K562 (cell line): ENCODE measurements around the gene SOX12. TPM values are rescaled to one million over a fixed set of nuclear protein-coding genes. Genes with fewer than 3 reads are reported as not detected.

Experiments used
- AFF1 ChIP-seq, 2 experiments: fragments of 450-650 bp; IDR thresholded peaks; 2 replicates each; pipeline ENCODE4 v1.6.1; 2018; ENCODE audit warnings: mild to moderate bottlenecking in 2 of 2, low read depth in 1 of 2; ENCODE audit not compliant: partially characterized antibody in 2 of 2
- ATF1 ChIP-seq, 2 experiments: fragments of 450-650 bp in 1 of 2; IDR thresholded peaks; 2 replicates each; pipeline ENCODE4 v1.6.1; 2016; ENCODE audit warnings: missing compliant biosample characterization in 1 of 2, missing genetic modification characterization in 1 of 2
- ESRRA ChIP-seq: fragments of 450-650 bp; IDR thresholded peaks from 2 replicates; pipeline ENCODE4 v1.6.1; 2014; ENCODE audit warnings: low read depth, mild to moderate bottlenecking, moderate library complexity, borderline replicate concordance
- ETV1 ChIP-seq: fragments of 450-650 bp; conservative IDR thresholded peaks from 2 replicates; pipeline ENCODE4 v1.6.1; 2016; ENCODE audit warnings: missing genetic modification characterization, control low read depth, low read depth, missing compliant biosample characterization
- GATAD2A ChIP-seq: fragments of 450-650 bp; IDR thresholded peaks from 2 replicates; pipeline ENCODE4 v1.6.1; 2017
- GTF3C2 ChIP-seq: IDR thresholded peaks from 3 replicates; pipeline ENCODE4 v1.6.1; 2011; ENCODE audit warnings: borderline replicate concordance, mild to moderate bottlenecking, moderate library complexity; ENCODE audit not compliant: insufficient read length; ENCODE audit errors: extremely low read depth
- HMGN3 ChIP-seq: IDR thresholded peaks from 2 replicates; pipeline ENCODE4 v1.6.1; 2011; ENCODE audit warnings: borderline replicate concordance, low read depth, mild to moderate bottlenecking, mixed read lengths, low read length; ENCODE audit not compliant: insufficient read length; ENCODE audit errors: extremely low read depth
- HNRNPLL ChIP-seq: fragments of 200-400 bp; formaldehyde crosslinking; IDR thresholded peaks from 2 replicates; pipeline ENCODE4 v1.6.1; 2017; ENCODE audit warnings: low read length, low read depth, mild to moderate bottlenecking; ENCODE audit not compliant: poor library complexity, severe bottlenecking
- PKNOX1 ChIP-seq: fragments of 450-650 bp; IDR thresholded peaks from 2 replicates; pipeline ENCODE4 v1.6.1; 2016
- RBM22 ChIP-seq: fragments of 200-400 bp; formaldehyde crosslinking; IDR thresholded peaks from 2 replicates; pipeline ENCODE4 v1.6.1; 2018; ENCODE audit warnings: low read length, low read depth; ENCODE audit not compliant: poor library complexity, severe bottlenecking
- STAT5B ChIP-seq: fragments of 250-450 bp; sonication (Bioruptor Pico); IDR thresholded peaks from 2 replicates; pipeline ENCODE4 v1.8.0; 2021; ENCODE audit warnings: mild to moderate bottlenecking, inconsistent platforms
- TOE1 ChIP-seq, 2 experiments: fragments of 450-650 bp in 1 of 2; sonication (generic) in 1 of 2; formaldehyde crosslinking in 1 of 2; IDR thresholded peaks; 2 replicates each; pipeline versions ENCODE4 v1.7.1 to v1.8.0; 2016 to 2022; ENCODE audit warnings: borderline replicate concordance in 2 of 2, mild to moderate bottlenecking in 2 of 2, antibody characterized with exemption in 1 of 2, inconsistent platforms in 1 of 2, low read depth in 1 of 2, missing genetic modification reagents in 1 of 2, moderate library complexity in 1 of 2
- ZBTB33 ChIP-seq: sonication (generic); formaldehyde crosslinking; IDR thresholded peaks from 2 replicates; pipeline ENCODE4 v1.8.1; 2023; ENCODE audit warnings: mild to moderate bottlenecking, missing genetic modification reagents
- ZC3H11A ChIP-seq: IDR thresholded peaks from 2 replicates; pipeline ENCODE4 v1.6.1; 2012; ENCODE audit warnings: low read depth, low read length, improper control_type of control experiment
- polyA plus RNA-seq, 8 experiments: library from polyadenylated mRNA; depleted of rRNA in 4 of 8; stranded (reverse) in 5 of 8; unstranded in 3 of 8; fragments of >200 nt; fragmentation: Nextera tagmentation in 2 of 8; fragmentation: Illumina TruSeq in 1 of 8; extraction: Ambion mirVana in 2 of 8; extraction: Trizol in 1 of 8; gene quantifications; 2 replicates each; pipeline versions ENCODE4 v1.2.1 to v1.2.3, GENCODE V29; 2011 to 2014; ENCODE audit warnings: inconsistent platforms in 1 of 8, missing spikeins in 1 of 8
- total RNA-seq, 7 experiments: library from RNA; depleted of rRNA in 6 of 7; stranded (reverse); fragments of >200 nt in 6 of 7; fragmentation: Illumina TruSeq in 2 of 7; extraction: Trizol in 2 of 7; gene quantifications; 2 replicates each; pipeline versions ENCODE4 v1.2.1 to v1.2.3, GENCODE V29; 2011 to 2021; ENCODE audit warnings: low replicate concordance in 1 of 7

Gene SOX12
- total and polyA plus RNA-seq, 9 of the 15 experiments (the other 6 are each of a cell fraction or from before 2014, with no cell fraction given): 0.42 to 26.3 (median 2.6) TPM

GRCh38 chr20:347640-348484 is 22.5 kb downstream of the SOX12 start (continued):
- TF ChIP-seq TOE1 (IDR thresholded peaks at IDR 0.05; ENCODE audit: borderline replicate concordance) (peak; percentile 83), TOE1 (CRISPR knock-in tag; IDR thresholded peaks at IDR 0.05; ENCODE audit: borderline replicate concordance, low read depth) (no peak), ATF1 (CRISPR knock-in tag; IDR thresholded peaks at IDR 0.05) (no peak), ATF1 (tag; IDR thresholded peaks at IDR 0.05) (peak; percentile 66), GTF3C2 (no peak), PKNOX1 (peak; percentile 53; the same call in 1 of the 2 replicates), ETV1 (tag) (peak; percentile 40; the same call in 1 of the 2 replicates), GATAD2A (peak; percentile 88; the same call in 1 of the 2 replicates), RBM22 (peak; percentile 93), ESRRA (peak; percentile 100), HNRNPLL (peak; percentile 70), ZC3H11A (no peak), AFF1 (IDR thresholded peaks at IDR 0.05; ENCODE audit: low read depth in 1 of 2, partially characterized antibody in 2 of 2) (peak; percentile 81 to 85), ZBTB33 (CRISPR knock-in tag) (no peak), HMGN3 (peak; percentile 47), STAT5B (no peak)
